ELF-1 (cell line): ENCODE measurements around the gene PRKCB.

ENCODE experiments used
- DNase-seq: peaks from one replicate; pipeline ENCODE4 v3.0.0-alpha.2; 2016; ENCODE audit warnings: low read depth, low spot score

PRKCB gene

DNA sequence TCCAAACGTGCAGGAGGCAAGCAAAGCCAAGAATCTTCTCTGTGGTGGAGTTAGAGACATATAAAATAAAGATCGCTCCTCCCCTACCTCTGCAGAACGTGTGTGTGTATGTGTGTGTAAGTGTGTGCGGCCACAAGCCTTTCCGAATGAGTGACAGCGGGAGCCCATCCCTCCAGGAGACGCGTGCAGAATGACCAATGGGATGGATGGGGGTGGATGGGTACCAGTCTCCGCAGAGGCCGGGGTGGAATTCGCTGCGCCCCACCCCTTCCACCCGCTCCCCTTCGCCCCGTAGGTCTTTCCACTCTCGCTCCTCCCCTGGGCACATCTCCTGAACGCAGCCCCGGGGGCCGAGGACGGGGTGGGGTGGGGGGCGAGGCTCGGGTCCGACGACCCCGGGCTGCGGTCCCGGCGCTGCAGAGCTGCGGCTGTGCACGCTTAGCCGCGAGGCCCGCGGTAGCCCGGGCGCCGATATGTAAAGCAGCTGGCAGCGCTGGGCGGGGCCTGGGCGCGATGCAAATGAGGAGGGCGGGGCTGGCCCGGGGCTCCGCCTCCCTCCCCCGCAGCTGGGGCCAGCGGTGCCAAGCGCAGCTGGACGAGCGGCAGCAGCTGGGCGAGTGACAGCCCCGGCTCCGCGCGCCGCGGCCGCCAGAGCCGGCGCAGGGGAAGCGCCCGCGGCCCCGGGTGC is at the start of gene PRKCB:
PRKCB (plus strand) TSS at position 594 of the 688 bp plus-strand sequence.
- peak; percentile 90 for DNase-seq

DNA sequence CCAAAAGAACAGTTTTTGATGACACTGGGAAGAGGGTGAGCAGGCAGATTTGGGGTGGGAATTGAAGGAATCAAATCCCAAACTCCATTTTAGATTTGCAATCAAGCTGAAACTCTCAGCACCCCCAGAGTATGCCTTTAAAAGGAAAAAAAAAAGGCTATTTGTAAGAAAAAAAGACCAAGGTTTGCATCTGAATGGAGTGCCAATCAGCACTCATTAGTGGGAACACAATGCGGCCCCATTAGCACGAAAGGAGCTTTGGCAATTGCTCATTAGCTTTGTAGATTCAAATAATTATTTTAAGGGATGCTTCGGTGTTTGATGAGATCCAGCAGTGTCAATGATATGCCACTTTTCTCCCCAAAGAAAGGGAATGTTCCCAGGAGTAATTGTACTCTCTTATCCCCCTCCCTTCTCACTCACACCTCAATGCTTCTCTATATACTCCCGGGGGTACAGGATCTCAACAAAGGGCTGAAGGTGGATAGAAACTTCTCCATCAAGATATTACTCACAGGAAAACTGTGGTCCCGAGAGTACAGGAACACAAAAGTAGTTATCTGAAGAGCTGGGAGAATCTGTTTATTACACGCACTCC is 48.7 kb upstream of the PRKCB start:
- DNase-seq = peak; percentile 20

DNA sequence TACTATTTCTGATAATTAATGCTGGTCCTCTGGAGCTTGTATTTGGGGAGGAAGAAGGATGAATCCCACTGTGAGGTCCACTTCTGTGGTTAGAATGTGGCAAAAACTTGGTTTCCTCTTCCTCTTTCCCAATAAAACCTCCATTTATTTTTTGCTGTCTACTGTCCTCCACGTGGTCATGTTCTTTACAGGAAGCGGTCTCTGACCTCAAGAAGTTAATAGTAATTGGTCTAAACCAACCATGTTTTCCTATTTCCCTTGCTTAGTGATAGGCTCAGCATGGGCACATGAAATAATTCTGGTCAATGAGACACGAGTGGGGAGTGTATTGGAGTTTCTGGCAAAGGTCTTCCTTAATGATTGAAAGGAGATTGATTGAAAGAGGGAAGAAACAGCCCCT is 47.1 kb upstream of the PRKCB start:
- DNase-seq = no peak

DNA sequence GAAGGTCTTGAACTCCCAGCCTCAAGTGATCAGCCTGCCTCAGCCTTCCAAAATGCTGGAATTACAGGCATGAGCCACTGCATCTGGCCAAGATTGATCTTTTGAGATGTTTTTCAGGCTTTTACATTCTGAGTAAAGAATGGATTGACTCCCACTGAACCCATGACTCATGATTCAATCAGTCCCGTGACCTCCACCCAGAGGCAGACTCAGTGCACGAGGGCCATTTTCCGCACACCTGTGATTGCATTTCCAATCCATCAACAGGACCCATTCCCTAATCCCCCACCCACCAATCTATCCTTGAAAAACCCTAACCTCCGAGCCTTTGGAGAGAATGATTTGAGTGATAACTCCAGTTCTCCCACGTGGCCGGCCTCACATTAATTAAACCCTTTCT is 40.4 kb upstream of the PRKCB start:
- DNase-seq = no peak

DNA sequence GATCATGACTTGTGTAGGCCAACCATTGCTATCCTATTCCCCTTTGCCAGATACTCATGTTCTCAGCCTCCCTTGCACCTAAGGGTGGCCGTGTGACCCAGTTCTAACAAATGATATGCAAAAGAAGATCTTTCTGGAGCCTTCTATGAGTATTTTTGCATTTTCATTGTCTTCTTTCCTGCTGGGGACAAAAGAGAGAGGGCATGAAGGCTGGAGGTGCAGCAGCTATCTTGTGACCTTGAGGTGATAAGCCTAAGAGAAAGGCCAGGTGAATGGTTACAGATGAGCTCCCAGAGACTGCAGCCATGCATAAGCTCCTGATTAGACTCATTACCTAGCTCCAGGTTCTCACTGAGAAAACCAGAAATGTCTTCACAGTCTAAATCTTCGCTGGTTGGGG is 38.8 kb upstream of the PRKCB start:
- DNase-seq = no peak

DNA sequence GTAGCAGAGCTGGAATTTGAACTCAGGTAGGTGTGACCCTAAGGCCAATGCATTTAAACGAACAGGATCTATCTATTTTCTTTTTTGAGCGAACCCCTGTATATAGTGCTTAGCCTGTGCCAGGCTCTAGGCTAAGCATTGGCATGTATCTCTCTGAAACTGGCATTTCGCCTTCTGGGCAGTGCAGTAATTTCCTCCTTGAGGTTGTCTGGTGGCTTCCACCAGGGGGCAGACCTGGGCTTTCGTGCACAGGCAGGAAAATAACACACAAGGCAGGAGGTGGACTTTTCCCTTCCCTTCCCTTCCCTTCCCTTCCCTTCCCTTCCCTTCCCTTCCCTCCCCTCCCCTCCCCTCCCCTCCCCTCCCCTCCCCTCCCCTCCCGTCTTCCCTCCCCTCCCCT is 34.4 kb upstream of the PRKCB start:
- peak; percentile 69 for DNase-seq

DNA sequence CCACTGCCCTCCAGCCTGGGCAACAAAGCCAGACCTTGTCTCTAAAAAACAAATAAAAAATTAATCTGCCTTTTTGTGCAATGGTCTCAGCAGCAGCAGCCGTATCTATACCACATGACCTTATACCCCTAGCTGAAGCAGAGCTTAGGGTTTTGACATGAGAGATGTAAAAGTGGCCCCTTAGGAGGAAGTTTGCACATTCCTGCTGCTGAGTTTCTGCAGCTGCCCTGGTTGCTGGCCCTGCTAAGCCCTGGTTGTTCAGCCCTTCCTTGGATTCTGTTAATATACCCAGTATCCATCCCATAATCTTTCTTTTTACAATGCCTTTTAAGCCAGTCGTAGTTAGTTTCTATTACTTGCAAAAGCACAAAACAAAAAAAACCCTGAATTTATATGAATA is 33.0 kb upstream of the PRKCB start:
- DNase-seq = no peak

DNA sequence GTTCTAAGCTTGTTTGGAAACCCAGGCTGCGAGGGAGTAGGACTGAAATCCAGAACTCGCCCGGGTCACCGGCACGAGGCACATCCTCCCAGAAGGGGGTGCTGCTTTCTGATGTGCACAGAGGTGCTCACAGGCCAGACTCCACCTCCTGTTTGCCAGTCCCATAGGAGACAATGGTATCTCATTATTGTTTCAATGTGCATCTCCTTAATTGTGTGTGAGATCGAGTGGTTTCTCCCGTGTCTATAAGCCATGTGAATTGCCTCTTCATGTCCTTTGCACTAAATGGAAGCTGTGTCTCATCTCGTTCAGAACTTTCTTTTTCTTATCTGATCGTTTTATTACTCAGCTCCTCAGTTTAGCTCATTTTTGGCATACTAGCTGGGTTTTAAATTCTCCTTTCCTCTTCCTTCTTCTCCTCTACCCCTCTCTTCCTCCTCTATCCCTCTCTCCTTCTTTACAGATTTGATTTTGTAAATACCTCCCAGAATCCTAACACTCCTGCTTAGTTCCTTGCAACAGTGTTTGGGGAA is 32.1 kb upstream of the PRKCB start:
- peak; percentile 56 for DNase-seq

DNA sequence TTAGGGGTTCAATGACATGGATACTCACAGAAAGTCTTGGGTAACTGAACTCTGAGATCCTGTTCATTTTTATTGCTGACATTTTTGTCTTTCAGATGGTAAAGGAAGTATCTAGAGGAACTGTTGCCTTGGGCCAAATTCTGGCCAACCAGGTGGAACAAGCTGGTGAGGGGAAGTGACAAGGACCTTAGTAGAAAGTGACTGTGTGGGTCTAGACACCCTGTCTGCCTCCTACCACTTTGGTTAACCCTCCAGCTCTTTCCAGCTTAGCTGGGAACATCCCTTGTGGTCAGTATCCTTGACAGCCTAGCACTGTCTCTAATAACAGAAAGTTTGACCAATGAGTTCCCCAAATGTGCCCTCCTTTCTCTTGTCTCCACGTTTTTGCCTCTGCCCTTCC is 28.8 kb upstream of the PRKCB start:
- DNase-seq = no peak

DNA sequence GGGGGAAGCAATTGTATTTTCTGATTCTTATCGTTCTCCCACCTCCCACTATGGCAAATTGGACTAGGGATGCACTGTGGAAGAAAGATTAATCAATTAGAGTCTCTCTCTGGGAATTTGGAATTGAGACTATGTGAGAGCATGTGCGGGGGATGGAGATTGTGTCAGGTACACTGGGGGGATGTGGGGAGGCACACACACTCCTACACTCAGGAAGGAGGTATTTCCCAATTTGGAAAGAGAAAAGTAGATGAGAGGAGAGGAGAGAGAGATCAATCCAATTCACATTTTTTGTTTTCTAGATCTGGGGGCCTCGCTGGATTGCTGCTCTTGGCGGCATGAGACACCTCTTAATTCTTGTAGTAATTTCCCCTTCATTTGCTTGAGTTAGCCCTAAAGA is 14.3 kb upstream of the PRKCB start:
- no peak for DNase-seq

DNA sequence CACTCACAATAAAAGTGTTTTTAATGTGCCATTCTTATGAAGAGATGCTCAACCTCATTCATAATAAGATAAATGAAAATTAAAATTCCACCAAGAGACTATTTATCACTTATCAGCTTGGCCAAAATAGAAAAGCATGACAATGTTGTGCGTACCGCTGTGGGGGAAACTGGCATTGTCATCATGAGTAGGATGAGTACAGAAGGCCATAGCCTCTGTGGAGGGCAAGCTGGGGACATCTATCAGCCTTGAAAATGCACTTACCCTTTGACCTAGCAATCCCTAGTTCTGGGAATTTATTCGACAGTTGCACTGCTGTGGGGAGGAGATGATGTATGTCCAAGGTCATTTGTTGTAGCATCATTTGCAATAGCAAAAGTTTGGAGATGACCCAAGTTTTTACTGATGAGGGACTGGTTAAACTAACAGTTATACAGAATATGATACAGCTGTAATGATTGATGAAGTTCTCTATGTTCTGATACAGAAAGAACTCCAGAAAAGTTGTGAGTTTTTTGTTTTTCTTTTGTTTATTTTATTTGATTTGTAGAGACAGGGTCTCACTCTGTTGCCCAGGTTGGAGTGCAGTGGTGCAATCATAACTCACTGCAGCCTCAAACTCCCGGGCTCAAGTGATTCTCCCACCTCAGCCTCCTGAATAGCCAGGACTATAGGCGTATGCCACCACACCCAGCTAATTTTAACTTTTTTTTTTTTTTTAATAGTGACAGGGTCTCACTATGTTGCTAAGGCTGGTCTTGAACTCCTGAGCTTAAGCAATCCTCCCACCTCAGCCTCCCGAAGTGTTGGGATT is 13.7 kb upstream of the PRKCB start:
- no peak for DNase-seq

DNA sequence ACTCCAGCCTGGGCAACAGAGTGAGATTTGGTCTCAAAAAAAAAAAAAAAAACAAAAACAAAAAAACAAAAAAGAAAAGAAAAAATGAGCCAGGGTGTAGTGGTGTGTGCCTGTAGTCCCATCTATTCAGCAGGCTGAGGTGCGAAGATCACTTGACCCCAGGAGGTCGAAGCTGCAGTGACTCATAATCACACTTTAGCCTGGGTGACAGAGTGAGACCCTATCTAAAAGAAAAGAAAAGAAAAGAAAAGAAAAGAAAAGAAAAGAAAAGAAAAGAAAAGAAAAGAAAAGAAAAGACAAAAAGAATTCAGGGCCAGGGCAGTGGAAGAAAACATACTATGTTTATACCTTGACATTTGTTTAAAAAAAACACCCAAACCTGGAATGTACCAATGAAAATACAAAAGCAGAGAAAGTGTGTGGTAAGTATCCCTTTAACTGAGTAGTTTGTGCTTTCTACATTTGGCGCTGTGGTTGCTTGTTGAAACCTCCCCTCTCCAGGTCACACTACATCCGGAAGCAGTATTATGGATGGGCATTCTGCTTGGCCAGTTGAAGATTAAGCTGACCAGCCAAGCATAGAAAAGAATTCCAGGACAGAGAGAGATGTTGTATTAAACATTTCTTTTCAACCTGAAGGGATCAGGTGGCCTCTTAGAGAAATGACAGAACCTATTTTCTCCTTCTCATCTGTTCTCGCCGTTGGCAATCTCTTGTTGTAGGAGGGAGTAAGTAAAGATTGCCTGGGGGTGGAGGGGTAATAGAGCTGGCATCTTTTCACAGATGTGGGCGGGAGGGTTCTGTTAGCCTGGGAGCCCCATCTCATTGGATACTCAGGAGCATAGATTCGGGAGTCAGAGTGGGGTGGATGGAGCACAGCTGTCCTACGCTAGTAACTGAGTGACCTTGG is 12.1 kb upstream of the PRKCB start:
- no peak for DNase-seq

DNA sequence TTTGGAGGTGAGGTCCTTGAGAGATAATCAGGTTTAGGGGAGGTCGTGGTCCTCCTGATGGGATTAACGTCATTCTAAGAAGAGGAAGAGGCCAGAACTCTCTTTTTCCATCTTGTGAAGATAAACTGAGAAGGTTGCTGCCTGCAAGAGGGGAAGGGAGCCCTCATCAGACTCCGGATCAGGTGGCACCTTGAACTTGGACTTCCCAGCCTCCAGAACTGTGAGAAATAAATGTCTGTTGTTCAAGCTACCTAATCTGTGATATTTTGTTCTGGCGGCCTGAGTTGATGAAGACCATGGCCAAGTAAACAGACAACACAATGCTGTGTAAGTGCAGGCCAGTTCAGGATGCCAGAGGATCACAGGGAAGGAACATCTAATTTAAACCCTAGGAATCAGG is 10.9 kb upstream of the PRKCB start:
- no peak for DNase-seq

DNA sequence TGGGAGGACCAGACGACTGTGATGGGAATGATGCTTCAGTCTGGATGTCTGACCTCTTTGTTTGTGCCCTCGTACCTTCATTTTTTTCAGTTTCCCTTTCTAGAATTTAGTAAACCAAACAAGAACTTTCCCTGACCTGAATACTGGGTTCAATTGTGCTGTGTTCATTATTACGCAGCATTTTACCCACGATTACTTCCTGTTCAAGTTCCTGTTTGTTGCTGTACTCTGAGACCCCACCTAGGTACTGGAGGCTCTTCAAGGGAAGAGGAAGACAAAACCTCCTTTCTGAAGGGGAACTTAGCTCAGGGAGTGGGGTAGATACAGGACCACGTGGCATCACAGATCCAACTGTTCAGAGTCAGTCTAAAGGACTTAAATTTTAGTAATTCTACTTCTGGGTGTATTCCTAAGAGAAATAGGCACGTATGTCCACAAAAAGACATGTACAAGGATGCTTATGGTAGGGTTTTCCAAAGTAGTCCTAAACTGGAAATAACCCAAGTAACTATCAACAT is 9.2 kb upstream of the PRKCB start:
- no peak for DNase-seq

DNA sequence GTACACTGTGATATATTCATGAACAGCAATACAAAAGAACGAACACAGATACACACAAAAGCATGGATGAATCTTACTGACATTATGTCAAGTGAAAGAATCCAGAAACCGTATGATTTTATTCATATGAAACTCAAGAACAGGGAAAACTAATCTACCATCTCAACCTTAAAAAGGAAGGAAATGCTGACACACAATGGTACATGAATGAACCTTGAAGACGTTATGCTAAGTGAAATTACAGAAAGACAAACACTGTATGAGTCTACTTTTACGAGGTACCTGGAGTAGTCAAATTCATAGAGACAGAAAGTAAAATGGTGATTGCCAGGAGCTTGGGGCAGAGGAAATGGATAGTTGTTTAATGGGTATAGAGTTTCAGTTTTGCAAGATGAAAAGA is 8.7 kb upstream of the PRKCB start:
- DNase-seq = no peak

DNA sequence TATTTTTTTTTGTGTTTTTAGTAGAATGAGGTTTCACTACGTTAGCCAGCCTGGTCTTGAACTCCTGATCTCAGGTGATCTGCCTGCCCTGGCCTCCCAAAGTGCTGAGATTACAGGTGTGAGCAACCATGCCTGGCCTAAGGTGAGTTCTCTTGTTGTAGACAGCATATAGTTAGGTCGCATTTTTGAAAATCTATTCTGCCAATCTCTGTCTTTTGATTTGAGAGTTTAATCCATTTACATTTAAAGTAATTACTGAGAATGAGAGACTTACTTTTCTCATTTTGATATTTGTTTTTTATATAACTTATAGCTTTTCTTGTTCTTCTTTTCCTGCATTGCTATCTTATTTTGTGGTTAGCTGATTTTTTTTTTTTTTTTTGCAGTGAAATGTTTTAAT is 6.3 kb upstream of the PRKCB start:
- DNase-seq = no peak

DNA sequence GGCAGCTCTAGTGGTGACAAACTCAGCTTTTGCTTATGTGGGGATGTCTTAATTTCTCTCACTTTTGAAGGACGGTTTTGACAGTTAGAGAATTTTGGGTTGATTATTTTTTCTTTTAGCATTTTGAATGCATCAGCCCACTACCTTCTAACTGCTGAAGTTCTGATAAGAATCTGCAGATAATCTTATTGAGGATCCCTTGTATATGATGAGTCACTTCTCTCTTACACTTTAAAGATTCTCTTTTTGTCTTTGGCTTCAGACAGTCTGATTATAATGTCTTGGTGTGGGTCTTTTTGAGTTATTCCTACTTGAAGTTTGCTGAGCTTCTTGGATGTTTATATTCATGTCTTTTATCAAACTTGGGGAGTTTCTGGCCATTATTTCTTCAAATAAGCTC is 5.5 kb upstream of the PRKCB start:
- no peak for DNase-seq

DNA sequence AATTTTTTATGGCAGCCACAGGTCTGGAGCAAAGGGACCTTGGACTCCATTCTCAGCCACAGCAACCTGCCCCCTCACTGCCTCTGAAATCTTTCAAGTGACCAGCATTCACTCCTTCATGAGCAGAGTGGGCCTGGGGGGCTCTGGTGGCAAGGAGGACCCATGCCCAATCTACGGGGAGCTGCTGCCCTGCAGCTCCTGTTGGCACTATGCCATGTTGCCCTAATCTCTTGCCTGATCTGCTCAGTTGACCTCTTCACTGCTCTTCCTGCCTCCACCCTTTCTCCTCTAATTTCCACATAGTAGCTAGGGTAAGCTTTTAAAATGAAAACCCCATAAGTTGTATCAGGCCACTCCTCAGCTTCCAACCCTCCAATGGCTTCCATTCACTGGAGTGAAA is 2.9 kb upstream of the PRKCB start:
- no peak for DNase-seq

DNA sequence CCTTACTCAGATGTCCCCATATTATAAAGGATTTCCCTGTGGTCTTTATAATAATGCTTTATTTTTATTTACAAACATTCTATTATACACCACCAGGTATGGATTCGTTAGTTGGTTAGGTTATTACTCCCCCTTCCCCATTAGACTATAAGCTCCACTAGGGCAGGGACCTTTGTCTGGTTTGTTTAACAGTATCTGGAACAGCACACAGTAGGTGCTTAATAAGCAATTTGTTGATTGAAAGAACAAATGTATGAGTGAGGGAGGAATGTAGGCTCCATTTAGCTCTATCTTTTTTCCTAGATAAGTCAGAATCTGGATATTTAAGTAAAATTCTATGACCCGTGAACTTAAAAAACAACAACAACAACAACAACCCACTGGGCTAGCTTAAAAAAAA is 2.3 kb upstream of the PRKCB start:
- DNase-seq = no peak

DNA sequence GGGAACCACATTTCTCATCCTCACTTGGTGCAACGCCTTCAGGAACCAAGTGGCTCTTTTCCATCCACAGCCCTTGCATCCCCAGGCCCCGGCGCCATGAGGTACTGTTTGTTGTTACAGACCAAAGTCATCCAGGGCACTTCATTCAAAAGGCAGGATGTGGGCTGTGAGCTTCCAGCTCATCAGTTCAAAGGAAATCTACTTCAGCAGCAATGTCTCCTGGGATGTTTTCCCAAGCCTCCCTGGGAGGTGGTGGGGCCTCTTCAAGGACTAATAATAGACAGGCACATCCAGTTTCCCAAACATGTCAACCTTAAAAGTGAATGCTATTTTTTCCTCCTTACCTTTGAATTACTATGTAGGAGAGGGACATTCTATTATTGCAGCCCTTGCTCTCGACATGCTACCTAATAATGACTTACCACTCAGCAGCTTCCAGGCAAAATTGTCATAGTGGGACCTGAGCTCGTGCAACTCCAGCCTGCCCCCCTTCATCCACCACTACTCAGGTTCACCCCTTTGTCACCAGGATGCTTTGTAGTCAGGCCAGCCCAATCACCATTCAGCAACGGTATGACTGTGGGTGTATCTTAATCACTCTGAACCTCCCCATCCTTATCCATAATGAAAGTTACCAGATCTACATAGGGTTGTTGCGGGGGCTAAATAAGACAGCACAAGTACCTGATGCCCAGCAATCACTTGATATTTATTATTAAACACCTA is 1.7 kb upstream of the PRKCB start:
- no peak for DNase-seq

DNA sequence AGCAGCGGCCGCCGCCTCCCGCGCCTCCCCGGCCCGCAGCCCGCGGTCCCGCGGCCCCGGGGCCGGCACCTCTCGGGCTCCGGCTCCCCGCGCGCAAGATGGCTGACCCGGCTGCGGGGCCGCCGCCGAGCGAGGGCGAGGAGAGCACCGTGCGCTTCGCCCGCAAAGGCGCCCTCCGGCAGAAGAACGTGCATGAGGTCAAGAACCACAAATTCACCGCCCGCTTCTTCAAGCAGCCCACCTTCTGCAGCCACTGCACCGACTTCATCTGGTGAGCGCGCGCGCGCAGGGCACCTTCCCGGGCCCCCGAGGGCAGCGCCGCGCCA is 258 bp downstream of the PRKCB start:
- DNase-seq = peak; percentile 8
